Immature natural killer cell (primary cell): ENCODE data around the gene ST6GALNAC6. TPM values are rescaled to one million over a fixed set of nuclear protein-coding genes. Genes with fewer than 3 reads are reported as not detected.

Experiments
- DNase-seq, 3 donors: peaks; one replicate each; pipeline ENCODE4 v3.0.0; 2022; ENCODE audit warnings: mixed read lengths in 1 of 3
- H3K27ac Mint-ChIP-seq, 6 donors: one replicate each; pipeline ENCODE4 v1.8.0; 2020; ENCODE audit warnings: mixed read lengths in 6 of 6, mild to moderate bottlenecking in 5 of 6, inconsistent platforms in 4 of 6, moderate library complexity in 3 of 6
- H3K27me3 Mint-ChIP-seq, 3 donors: one replicate each; pipeline ENCODE4 v1.8.0; 2020 to 2021; ENCODE audit warnings: low read depth in 3 of 3, mild to moderate bottlenecking in 3 of 3, mixed read lengths in 3 of 3, moderate library complexity in 3 of 3, inconsistent platforms in 1 of 3
- H3K36me3 Mint-ChIP-seq, 3 donors: one replicate each; pipeline ENCODE4 v1.8.0; 2020; ENCODE audit warnings: mixed read lengths in 3 of 3, inconsistent platforms in 2 of 3, mild to moderate bottlenecking in 2 of 3
- H3K4me1 Mint-ChIP-seq, 2 donors: one replicate each; pipeline ENCODE4 v1.8.0; 2020; ENCODE audit warnings: inconsistent platforms in 2 of 2, mild to moderate bottlenecking in 2 of 2, mixed read lengths in 2 of 2, moderate library complexity in 1 of 2
- H3K4me3 Mint-ChIP-seq, 5 donors: one replicate each; pipeline ENCODE4 v1.8.0; 2020; ENCODE audit warnings: mild to moderate bottlenecking in 5 of 5, mixed read lengths in 5 of 5, inconsistent platforms in 3 of 5, moderate library complexity in 3 of 5
- H3K9me3 Mint-ChIP-seq, 6 donors: one replicate each; pipeline ENCODE4 v1.8.0; 2020; ENCODE audit warnings: mild to moderate bottlenecking in 6 of 6, mixed read lengths in 6 of 6, inconsistent platforms in 4 of 6, moderate library complexity in 3 of 6
- polyA plus RNA-seq, 3 donors: library from polyadenylated mRNA; unstranded; fragments of 300-500 nt; fragmentation: Illumina TruSeq; gene quantifications; one replicate each; pipeline ENCODE4 v1.2.3, GENCODE V29; 2021

Gene ST6GALNAC6
- polyA plus RNA-seq, 3 donors from 2014 or later: 84.0 to 97.8 (median 94.1) TPM

DNA sequence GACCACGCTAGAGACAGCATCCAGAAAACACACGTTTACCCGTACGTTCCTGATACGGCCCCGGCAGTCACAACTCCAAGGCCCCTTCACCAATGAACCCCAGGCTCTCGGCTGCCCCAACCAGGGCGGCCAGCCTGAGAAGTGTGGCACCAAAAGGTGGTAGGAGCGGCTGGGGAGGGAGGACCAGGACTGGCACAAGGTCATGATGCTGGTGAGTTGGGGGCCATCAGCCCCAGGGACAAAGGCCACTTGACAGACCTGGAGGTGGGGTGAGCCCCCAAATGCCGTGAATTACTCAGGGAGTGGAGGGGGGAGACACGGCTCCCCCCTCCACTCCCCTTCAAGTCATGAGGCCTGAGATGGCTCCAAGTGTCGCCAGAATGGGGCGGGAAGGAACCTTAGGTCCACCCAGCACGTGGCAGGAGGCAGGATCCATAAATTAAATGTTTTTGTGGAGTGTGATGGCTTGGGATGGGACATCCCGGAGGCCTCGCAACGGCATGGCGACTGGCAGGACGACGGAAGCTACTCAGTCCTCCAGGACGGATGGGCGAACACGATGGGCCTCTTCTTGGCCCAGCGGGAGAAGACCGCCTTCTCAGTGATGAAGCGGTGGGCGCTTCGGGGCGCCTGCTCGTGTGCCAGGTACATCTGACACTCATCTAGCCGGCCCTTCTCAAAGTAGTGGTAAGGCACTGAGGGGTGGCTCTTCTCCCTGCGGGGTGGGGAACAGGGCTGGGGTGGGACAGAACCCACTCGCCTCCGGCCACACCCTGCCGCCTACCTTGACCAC, 8.7 kb upstream of the ST6GALNAC6 start:
- no peak for DNase-seq
- H3K4me1 Mint-ChIP-seq: peaks cover 44 to 49% of the 10 kb centered on the region in 2 donors
- H3K27ac Mint-ChIP-seq: peak overlapping the region; percentile 99 to 100 (median 100)
- peaks cover 19 to 27% (median 27%) of the 10 kb centered on the region in 3 donors for H3K27me3 Mint-ChIP-seq
- no peaks in the 10 kb centered on the region for H3K9me3 Mint-ChIP-seq
- H3K4me3 Mint-ChIP-seq: no peak overlapping the region
- peaks cover 8 to 20% (median 8%) of the 10 kb centered on the region in 3 donors for H3K36me3 Mint-ChIP-seq

- H3K36me3 Mint-ChIP-seq: peaks cover 3 to 6% (median 3%) of the 10 kb centered on the region in 3 donors
- peaks cover 20 to 27% (median 27%) of the 10 kb centered on the region in 3 donors for H3K27me3 Mint-ChIP-seq
- H3K9me3 Mint-ChIP-seq: no peaks in the 10 kb centered on the region
- peak overlapping the region; percentile 99 to 100 (median 100) for H3K27ac Mint-ChIP-seq
- peak overlapping the region; percentile 92 to 100 (median 94) for H3K4me3 Mint-ChIP-seq
- DNase-seq: peak; percentile 71 to 76 (median 75)
- peaks cover 57 to 63% of the 10 kb centered on the region in 2 donors for H3K4me1 Mint-ChIP-seq
Measured at GRCh38 chr9:127905788-127906191, 6.4 kb upstream of the ST6GALNAC6 start.

GRCh38 chr9:127905004-127905728, 5.8 kb upstream of the ST6GALNAC6 start:
- Mint-ChIP-seq H3K4me3 (peak overlapping the region; percentile 92 to 100 (median 94)), H3K9me3 (no peaks in the 10 kb centered on the region), H3K4me1 (peaks cover 57 to 62% of the 10 kb centered on the region in 2 donors), H3K36me3 (peaks cover 0 to 3% (median 0%) of the 10 kb centered on the region in 3 donors), H3K27me3 (peaks cover 20 to 27% (median 27%) of the 10 kb centered on the region in 3 donors), H3K27ac (peak overlapping the region; percentile 99 to 100 (median 100))
- peak; percentile 76 to 77 (median 76) for DNase-seq

GRCh38 chr9:127904561-127905003, 5.2 kb upstream of the ST6GALNAC6 start:
- no peak for DNase-seq
- H3K9me3 Mint-ChIP-seq: no peaks in the 10 kb centered on the region

GRCh38 chr9:127903557-127904475, 4.4 kb upstream of the ST6GALNAC6 start:
- peak; percentile 70 to 75 (median 72) for DNase-seq
- peaks cover 23 to 27% (median 27%) of the 10 kb centered on the region in 3 donors for H3K27me3 Mint-ChIP-seq
- peaks cover 0 to 3% (median 0%) of the 10 kb centered on the region in 3 donors for H3K36me3 Mint-ChIP-seq
- H3K4me3 Mint-ChIP-seq: peak overlapping the region; percentile 92 to 100 (median 94)
- H3K9me3 Mint-ChIP-seq: no peaks in the 10 kb centered on the region
- H3K27ac Mint-ChIP-seq: peak overlapping the region; percentile 99 to 100 (median 100)
- H3K4me1 Mint-ChIP-seq: peaks cover 62 to 63% of the 10 kb centered on the region in 2 donors

More at GRCh38 chr9:127904561-127905003, 5.2 kb upstream of the ST6GALNAC6 start:
- peak overlapping the region; percentile 92 to 100 (median 94) for H3K4me3 Mint-ChIP-seq
- H3K27ac Mint-ChIP-seq: peak overlapping the region; percentile 99 to 100 (median 100)
- H3K36me3 Mint-ChIP-seq: peaks cover 0 to 3% (median 0%) of the 10 kb centered on the region in 3 donors
- H3K27me3 Mint-ChIP-seq: peaks cover 23 to 27% (median 27%) of the 10 kb centered on the region in 3 donors
- H3K4me1 Mint-ChIP-seq: peaks cover 62 to 63% of the 10 kb centered on the region in 2 donors

DNA sequence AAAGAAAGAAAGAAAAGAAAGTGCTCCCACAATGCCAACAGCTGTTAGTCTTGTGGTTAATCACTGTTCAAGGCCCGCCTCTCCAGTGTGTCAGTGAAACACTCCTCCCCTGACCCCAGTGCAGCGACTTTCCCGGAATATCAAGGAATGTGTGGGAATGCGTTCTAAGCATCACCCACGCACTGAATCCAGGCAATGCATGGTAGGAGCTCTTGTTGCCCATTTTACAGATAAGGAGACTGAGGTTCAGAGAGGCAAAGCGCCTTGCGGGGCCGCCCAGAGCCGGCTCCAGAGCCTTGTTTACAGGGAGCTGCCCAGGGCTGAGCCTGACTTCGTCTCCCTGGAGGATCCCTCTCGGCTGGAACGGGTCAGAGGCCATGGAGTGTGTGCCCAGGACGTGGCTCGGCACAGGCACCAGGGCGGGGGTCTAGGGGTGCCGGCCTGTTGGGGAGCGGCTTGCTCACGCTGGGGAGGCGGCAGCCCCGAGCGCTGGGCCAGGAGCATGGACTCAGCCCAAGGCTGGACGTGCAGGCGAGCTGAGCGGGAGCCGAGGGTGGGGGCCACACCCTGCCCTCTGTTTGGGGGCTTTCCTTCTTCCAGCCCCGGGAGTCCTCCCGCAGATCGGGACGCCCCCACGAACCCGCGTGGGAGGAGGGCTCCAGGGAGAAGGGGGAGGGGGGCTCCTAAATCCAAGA, 823 bp downstream of the ST6GALNAC6 start:
- H3K36me3 Mint-ChIP-seq: peaks cover 21 to 30% (median 24%) of the 10 kb centered on the region in 3 donors
- H3K27ac Mint-ChIP-seq: peak overlapping the region; percentile 57 to 90 (median 88)
- H3K4me1 Mint-ChIP-seq: peaks cover 59 to 66% of the 10 kb centered on the region in 2 donors
- peak overlapping the region; percentile 83 to 89 (median 87) for H3K4me3 Mint-ChIP-seq
- no peaks in the 10 kb centered on the region for H3K9me3 Mint-ChIP-seq
- no peak for DNase-seq
- H3K27me3 Mint-ChIP-seq: peaks cover 3 to 7% (median 3%) of the 10 kb centered on the region in 3 donors

DNA sequence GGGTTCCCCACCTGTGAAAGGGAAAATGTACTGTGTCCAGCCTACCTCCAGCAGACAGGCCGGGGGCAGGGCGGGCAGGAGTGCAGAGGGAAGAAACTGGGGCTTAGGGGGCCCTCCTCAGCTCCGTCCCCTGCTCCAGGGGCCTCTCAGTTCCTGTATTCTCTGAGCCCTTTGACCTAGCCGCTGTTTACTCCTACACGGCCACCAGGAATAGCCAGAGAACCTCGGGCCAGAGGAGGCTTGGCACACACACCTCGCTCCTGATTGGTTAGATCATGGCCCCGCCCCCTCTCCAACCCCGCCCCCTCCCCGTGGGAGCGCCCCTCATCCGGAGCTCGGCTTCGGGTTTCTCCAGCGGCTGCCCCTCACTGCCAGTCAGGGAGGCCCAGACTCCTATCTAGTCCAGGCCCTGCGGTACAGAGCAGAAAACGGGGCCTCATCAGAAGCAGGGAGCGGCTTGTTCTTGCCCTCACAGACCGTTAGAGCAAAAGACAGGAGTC, 2.2 kb downstream of the ST6GALNAC6 start:
- DNase-seq: peak in 2 of 3 donors; percentile 28 to 34
- H3K27me3 Mint-ChIP-seq: peaks cover 0 to 2% (median 1%) of the 10 kb centered on the region in 3 donors
- peaks cover 53 to 68% of the 10 kb centered on the region in 2 donors for H3K4me1 Mint-ChIP-seq
- H3K9me3 Mint-ChIP-seq: peaks cover 0 to 2% (median 0%) of the 10 kb centered on the region in 6 donors
- H3K36me3 Mint-ChIP-seq: peaks cover 34 to 43% (median 38%) of the 10 kb centered on the region in 3 donors
- H3K27ac Mint-ChIP-seq: peak overlapping the region in 5 of 6 donors; percentile 40 to 76 (median 66)
- H3K4me3 Mint-ChIP-seq: peak overlapping the region; percentile 62 to 71 (median 65)

- Mint-ChIP-seq H3K4me3 (peak overlapping the region in 3 of 5 donors; percentile 27 to 30 (median 30)), H3K9me3 (peaks cover 0 to 2% (median 0%) of the 10 kb centered on the region in 6 donors), H3K27me3 (peaks cover 0 to 2% (median 1%) of the 10 kb centered on the region in 3 donors), H3K4me1 (peaks cover 49 to 64% of the 10 kb centered on the region in 2 donors), H3K36me3 (peaks cover 34 to 45% (median 39%) of the 10 kb centered on the region in 3 donors), H3K27ac (peak overlapping the region; percentile 44 to 81 (median 60))
- DNase-seq: no peak
Measured at GRCh38 chr9:127896395-127897192, 2.8 kb downstream of the ST6GALNAC6 start.

GRCh38 chr9:127895811-127896210, 3.6 kb downstream of the ST6GALNAC6 start:
- peak overlapping the region in 1 of 5 donors; percentile 24 for H3K4me3 Mint-ChIP-seq
- H3K36me3 Mint-ChIP-seq: peaks cover 37 to 50% (median 42%) of the 10 kb centered on the region in 3 donors
- no peak for DNase-seq
- H3K9me3 Mint-ChIP-seq: peaks cover 0 to 3% (median 0%) of the 10 kb centered on the region in 6 donors
- H3K27me3 Mint-ChIP-seq: peaks cover 0 to 2% (median 1%) of the 10 kb centered on the region in 3 donors
- H3K27ac Mint-ChIP-seq: peak overlapping the region in 5 of 6 donors; percentile 46 to 81 (median 55)
- peaks cover 45 to 64% of the 10 kb centered on the region in 2 donors for H3K4me1 Mint-ChIP-seq

- no peak for DNase-seq
- H3K27ac Mint-ChIP-seq: peak overlapping the region in 1 of 6 donors; percentile 13
- H3K4me3 Mint-ChIP-seq: no peak overlapping the region
- peaks cover 41 to 59% of the 10 kb centered on the region in 2 donors for H3K4me1 Mint-ChIP-seq
- H3K9me3 Mint-ChIP-seq: peaks cover 0 to 3% (median 0%) of the 10 kb centered on the region in 6 donors
- H3K36me3 Mint-ChIP-seq: peaks cover 37 to 59% (median 47%) of the 10 kb centered on the region in 3 donors
- H3K27me3 Mint-ChIP-seq: peaks cover 0 to 1% (median 0%) of the 10 kb centered on the region in 3 donors
Measured at GRCh38 chr9:127893392-127893791, 6.0 kb downstream of the ST6GALNAC6 start.

- Mint-ChIP-seq H3K9me3 (peaks cover 0 to 3% (median 0%) of the 10 kb centered on the region in 6 donors), H3K36me3 (peaks cover 39 to 59% (median 47%) of the 10 kb centered on the region in 3 donors), H3K27ac (peak overlapping the region; percentile 13 to 74 (median 66)), H3K4me3 (no peak overlapping the region), H3K4me1 (peaks cover 38 to 54% of the 10 kb centered on the region in 2 donors), H3K27me3 (peaks cover 0 to 1% (median 0%) of the 10 kb centered on the region in 3 donors)
- no peak for DNase-seq
Measured at GRCh38 chr9:127892831-127893230, 6.6 kb downstream of the ST6GALNAC6 start.
